ENCODE data around the gene GLS.
A peak's percentile ranks its signal among the peaks of the same experiment; 100 is the strongest.

Gene GLS

DNA sequence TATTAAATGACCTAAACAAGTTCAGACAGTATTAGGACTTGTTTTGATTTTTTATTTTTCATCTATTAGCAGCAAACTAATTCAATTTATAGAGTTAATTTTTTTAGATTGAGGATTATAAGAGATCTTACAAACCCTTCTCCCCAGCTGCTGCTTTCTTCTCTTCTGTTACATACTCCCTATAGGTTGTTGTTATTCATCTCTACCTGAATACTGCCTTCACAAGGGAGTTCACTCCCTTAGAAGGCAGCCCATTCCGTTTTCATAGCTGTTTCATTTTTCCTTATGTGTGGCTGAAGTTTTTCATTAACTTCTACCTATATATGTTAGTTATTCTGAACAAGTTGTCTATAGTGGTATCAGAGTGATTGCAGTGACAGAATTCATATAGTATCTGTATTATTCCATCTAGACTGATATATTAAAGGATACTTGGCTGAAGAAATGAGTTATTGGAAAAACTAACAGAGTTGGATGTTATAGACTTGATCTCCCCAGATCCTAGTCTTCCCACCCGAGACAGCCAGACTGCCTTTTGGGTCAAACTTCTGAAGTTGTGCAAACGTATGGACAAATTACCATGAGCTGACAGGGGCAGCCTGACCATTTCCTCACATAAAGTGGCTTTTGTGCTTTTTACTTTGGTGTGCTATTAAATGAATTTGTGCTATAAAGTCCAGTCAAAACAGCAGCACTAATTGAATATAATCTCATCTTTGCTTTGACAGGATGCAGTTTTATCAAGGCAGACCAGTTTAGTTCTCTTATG, 8.7 kb downstream of the GLS start:
- no peak for DNase-seq (ENCODE audit: low spot score)
- TF ChIP-seq, protein P1, sequence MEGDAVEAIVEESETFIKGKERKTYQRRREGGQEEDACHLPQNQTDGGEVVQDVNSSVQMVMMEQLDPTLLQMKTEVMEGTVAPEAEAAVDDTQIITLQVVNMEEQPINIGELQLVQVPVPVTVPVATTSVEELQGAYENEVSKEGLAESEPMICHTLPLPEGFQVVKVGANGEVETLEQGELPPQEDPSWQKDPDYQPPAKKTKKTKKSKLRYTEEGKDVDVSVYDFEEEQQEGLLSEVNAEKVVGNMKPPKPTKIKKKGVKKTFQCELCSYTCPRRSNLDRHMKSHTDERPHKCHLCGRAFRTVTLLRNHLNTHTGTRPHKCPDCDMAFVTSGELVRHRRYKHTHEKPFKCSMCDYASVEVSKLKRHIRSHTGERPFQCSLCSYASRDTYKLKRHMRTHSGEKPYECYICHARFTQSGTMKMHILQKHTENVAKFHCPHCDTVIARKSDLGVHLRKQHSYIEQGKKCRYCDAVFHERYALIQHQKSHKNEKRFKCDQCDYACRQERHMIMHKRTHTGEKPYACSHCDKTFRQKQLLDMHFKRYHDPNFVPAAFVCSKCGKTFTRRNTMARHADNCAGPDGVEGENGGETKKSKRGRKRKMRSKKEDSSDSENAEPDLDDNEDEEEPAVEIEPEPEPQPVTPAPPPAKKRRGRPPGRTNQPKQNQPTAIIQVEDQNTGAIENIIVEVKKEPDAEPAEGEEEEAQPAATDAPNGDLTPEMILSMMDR (IDR thresholded peaks at IDR 0.05; ENCODE audit: extremely low read depth, missing control alignments) = no peak

DNA sequence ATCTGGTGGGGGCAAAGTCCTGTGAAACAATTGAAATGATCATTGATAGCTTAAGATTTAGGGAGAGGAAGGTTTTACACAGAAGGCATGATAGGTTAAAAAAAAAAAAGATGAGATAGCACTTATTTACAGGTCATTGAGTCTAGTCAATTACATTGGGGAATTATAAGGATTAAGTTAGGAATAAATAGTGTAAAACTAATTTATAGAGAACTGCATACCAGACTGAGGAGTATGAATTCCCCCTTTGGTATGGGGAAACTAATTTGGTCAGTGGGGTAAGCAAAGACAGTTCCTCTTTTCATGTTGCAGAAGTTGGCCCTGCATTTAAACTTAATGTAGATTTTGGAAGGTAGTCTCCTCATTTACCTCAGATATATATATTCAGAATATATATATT, 10.8 kb downstream of the GLS start:
- TF ChIP-seq, protein P1 (IDR thresholded peaks at IDR 0.05; ENCODE audit: extremely low read depth, missing control alignments) = no peak

DNA sequence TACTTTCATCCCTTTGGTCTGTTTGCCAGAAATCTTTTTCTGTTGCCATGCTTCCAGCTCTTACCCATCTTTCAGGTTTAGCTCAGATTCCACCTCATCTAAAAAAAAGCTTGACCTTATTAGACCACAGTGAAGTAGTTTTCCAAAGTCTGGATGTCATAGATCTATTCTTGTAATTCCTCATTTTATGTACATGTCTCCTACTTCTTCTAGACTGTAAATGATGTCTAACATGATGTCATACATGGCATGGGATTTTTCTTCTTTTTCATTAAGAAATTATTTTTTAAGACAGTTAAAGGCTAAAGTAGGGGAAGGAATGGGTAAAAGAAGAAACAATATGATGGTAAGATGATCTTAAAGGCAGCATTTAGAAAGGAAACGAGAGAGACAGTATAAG, 11.3 kb downstream of the GLS start:
- no peak for DNase-seq (ENCODE audit: low spot score)
- TF ChIP-seq, protein P1 (IDR thresholded peaks at IDR 0.05; ENCODE audit: extremely low read depth, missing control alignments) = no peak

More for the DNA sequence above, 10.8 kb downstream of the GLS start:
- DNase-seq (ENCODE audit: low spot score) = peak; percentile 36

DNA sequence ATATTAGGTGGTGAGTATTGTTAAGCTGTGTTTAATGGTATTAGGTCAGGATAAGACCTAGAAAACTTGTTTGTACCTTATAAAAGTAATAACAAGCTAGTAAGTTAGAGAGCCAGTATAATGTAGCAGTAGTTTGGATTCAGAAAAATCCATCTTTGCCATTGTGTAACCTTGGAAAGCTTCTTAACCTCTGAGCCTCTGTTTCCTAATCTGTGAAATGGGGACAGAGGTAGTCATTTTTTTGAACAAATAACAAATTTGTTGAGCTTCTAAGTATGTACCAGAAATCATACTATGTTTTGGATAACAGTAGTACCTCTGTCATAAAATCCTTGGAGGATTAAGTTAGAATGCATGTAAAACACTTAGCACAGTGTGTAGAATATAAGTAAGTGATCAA, 12.5 kb downstream of the GLS start:
- no peak for DNase-seq (ENCODE audit: low spot score)
- TF ChIP-seq, protein P1 (IDR thresholded peaks at IDR 0.05; ENCODE audit: extremely low read depth, missing control alignments) = no peak

DNA sequence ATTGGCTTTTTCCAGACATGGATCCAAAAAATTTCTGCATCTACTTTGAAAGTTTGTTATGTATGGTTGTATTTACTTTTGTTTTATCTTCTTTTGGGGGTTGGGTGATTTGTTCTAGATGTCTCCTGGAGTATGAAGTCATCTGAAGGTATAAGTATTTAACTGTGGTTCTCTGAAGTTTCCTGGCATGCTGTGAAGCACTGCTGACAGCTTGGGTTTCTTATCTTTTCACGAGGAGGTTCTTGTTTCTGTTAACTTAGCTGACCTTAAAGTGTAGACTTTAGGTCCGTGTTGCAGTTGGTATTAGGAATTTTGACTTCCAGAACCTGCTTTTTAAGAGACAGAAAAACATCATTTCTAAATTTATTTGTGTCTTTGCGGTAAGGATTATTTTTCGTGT, 15.9 kb downstream of the GLS start:
- no peak for DNase-seq (ENCODE audit: low spot score)

DNA sequence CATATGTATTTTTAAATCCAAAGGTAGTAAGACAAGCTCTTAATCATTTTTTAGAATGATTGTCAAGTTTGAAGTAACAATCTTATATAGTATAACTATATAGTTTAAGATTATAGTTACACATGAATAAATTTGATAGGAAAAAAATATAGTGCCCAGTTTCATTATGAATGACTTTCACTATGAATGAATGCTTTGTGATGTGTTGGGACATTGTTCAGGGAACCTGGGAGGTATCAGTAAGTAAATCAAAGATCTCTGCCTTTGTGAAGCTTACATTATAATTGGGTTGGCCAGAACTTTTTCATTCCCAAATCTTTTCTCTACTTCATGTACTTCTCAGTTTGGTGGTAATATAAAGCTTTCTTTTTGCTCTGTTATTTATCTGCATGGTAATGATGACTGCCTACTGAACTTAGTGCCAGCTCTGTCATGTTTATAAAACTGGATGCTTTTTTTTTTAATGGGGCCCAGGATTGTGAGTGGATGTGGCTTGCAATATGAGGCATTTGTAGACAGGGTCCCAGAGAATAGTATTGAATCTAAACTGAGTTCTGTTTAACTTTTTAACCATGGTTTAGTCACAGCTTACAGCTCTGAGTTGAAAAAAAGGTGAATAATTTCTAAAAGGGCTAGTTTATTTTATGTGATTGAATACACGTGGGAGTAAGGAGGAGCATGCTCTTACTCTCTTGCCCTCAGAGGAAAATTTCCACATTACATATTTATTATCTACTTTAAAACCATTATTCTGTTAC, 23.3 kb downstream of the GLS start:
- TF ChIP-seq, protein P1 (IDR thresholded peaks at IDR 0.05; ENCODE audit: extremely low read depth, missing control alignments) = no peak
- DNase-seq (ENCODE audit: low spot score) = no peak

More for the DNA sequence above, 15.9 kb downstream of the GLS start:
- TF ChIP-seq, protein P1 (IDR thresholded peaks at IDR 0.05; ENCODE audit: extremely low read depth, missing control alignments) = no peak

DNA sequence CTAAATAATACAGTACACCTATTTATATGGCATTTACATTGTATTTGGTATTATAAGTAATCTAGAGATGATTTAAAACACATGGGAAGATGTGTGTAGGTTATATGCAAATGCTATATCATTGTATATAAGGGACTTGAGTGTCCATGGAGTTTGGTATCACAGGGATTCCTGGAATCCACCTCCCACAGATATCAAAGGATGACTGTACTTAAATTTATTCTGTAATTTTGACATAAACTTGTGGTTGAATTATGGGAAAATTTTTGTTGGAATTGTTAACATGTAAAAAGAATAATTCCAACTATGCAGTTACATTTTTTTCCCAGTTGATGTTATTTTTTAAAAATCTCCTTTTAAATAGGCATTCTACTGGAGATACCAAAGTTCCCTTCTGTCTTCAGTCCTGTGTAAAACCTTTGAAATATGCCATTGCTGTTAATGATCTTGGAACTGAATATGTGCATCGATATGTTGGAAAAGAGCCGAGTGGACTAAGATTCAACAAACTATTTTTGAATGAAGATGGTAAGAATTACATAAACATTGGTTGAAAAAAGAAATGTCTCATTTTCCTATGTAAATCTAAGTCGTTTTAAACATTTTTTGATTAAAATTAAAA, 24.1 kb downstream of the GLS start:
- DNase-seq (ENCODE audit: low spot score) = no peak
- TF ChIP-seq, protein P1 (IDR thresholded peaks at IDR 0.05; ENCODE audit: extremely low read depth, missing control alignments) = no peak
